ENCODE data around the gene CBLN3.
A peak's percentile ranks its signal among the peaks of the same experiment; 100 is the strongest.

The CBLN3 gene

DNA sequence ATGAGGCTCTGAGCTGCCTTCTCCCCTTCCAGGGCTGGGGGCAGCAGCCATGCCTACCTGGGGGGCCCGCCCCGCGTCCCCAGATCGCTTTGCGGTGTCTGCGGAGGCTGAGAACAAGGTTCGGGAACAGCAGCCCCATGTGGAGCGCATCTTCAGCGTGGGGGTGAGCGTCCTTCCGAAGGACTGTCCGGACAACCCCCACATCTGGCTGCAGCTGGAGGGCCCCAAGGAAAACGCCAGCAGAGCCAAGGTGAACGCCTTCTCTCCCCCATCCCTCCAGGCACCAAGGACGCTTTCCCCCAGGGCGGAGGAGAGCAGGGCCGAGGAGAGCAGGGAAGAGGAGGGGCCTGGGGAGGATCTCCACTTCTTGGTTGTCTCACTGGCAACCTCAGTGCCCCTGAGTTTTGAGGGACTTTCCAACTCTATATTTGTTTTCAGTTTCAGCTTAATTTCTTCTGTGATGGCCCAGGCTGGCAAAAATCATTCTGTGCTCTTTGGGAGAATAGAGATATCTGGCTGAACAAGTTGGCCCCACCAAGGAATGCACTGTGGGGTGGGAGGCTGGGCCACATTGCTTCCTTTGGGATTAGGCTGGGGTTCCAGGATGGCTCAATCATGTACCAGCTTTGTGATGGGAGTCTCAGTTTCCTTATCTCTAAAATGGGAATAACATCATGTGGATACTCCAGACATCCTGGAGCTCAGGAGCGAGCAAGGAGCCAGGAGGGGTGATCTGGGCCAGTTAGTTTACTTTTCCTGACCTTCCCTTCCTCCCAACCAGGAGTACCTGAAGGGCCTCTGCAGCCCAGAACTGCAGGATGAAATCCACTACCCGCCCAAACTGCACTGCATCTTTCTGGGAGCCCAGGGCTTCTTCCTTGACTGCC, 1.5 kb upstream of the CBLN3 start:
- Histone ChIP-seq H3K9me3 (ENCODE audit: control insufficient read depth, insufficient read depth, low read depth, low read length) (no peaks in the 10 kb centered on the region), H3K4me1 (ENCODE audit: control insufficient read depth, insufficient read depth, low read length) (peaks cover 9% of the 10 kb centered on the region), H3K4me3 (ENCODE audit: low read depth, low read length) (peak overlapping the region; percentile 65), H3K27ac (ENCODE audit: extremely low read depth, low read depth, low read length) (peak overlapping the region; percentile 94), H3K36me3 (ENCODE audit: control insufficient read depth in 2 of 2, insufficient read depth in 1 of 2, low read length in 2 of 2) (peaks cover 0 to 45% of the 10 kb centered on the region in 2 experiments; a peak in 2 of 3 replicates)
- ChIA-PET POLR2A (interaction anchor here (0.9 to 3.0 kb wide), 22 partner anchors 11 to 189 kb away, joined by 3 to 45 read pairs (median 4); partner anchors contain the start of genes ADCY4, CIDEB, DHRS1 and NOP9), CTCF (interaction anchor here (0.5 to 13.9 kb wide), 51 partner anchors 8 to 338 kb away, joined by 3 to 468 read pairs (median 5); partner anchors contain the start of genes ADCY4, CIDEB, LTB4R2 and NYNRIN)
- TF ChIP-seq ZNF529 (tag by site-specific recombination; IDR thresholded peaks at IDR 0.05; ENCODE audit: insufficient replicate concordance) (no peak), SCRT2 (tag by site-specific recombination; IDR thresholded peaks at IDR 0.05) (peak; percentile 52), ZNF621 (tag by site-specific recombination; IDR thresholded peaks at IDR 0.05) (no peak), ZNF266 (tag by site-specific recombination; IDR thresholded peaks at IDR 0.05; ENCODE audit: low read depth) (no peak), ZNF324 (tag by site-specific recombination; IDR thresholded peaks at IDR 0.05) (no peak), ZSCAN30 (tag by site-specific recombination; IDR thresholded peaks at IDR 0.05) (no peak), ZNF169 (tag by site-specific recombination; IDR thresholded peaks at IDR 0.05) (no peak), ZBTB20 (tag by site-specific recombination; IDR thresholded peaks at IDR 0.05) (peak; percentile 63; the same call in 1 of the 2 replicates)
- TF ChIP-seq, protein P1, sequence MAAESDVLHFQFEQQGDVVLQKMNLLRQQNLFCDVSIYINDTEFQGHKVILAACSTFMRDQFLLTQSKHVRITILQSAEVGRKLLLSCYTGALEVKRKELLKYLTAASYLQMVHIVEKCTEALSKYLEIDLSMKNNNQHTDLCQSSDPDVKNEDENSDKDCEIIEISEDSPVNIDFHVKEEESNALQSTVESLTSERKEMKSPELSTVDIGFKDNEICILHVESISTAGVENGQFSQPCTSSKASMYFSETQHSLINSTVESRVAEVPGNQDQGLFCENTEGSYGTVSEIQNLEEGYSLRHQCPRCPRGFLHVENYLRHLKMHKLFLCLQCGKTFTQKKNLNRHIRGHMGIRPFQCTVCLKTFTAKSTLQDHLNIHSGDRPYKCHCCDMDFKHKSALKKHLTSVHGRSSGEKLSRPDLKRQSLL (tag by site-specific recombination; IDR thresholded peaks at IDR 0.05), result peak; percentile 75
- TF ChIP-seq, protein P2, sequence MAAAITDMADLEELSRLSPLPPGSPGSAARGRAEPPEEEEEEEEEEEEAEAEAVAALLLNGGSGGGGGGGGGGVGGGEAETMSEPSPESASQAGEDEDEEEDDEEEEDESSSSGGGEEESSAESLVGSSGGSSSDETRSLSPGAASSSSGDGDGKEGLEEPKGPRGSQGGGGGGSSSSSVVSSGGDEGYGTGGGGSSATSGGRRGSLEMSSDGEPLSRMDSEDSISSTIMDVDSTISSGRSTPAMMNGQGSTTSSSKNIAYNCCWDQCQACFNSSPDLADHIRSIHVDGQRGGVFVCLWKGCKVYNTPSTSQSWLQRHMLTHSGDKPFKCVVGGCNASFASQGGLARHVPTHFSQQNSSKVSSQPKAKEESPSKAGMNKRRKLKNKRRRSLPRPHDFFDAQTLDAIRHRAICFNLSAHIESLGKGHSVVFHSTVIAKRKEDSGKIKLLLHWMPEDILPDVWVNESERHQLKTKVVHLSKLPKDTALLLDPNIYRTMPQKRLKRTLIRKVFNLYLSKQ (tag by site-specific recombination; IDR thresholded peaks at IDR 0.05; ENCODE audit: borderline replicate concordance), result no peak
- TF ChIP-seq, protein P3, sequence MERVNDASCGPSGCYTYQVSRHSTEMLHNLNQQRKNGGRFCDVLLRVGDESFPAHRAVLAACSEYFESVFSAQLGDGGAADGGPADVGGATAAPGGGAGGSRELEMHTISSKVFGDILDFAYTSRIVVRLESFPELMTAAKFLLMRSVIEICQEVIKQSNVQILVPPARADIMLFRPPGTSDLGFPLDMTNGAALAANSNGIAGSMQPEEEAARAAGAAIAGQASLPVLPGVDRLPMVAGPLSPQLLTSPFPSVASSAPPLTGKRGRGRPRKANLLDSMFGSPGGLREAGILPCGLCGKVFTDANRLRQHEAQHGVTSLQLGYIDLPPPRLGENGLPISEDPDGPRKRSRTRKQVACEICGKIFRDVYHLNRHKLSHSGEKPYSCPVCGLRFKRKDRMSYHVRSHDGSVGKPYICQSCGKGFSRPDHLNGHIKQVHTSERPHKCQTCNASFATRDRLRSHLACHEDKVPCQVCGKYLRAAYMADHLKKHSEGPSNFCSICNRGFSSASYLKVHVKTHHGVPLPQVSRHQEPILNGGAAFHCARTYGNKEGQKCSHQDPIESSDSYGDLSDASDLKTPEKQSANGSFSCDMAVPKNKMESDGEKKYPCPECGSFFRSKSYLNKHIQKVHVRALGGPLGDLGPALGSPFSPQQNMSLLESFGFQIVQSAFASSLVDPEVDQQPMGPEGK (tag by site-specific recombination; IDR thresholded peaks at IDR 0.05), result 0 out of 2 replicates have a peak, but pooled peaks have one; percentile 29
- TF ChIP-seq, protein P4, sequence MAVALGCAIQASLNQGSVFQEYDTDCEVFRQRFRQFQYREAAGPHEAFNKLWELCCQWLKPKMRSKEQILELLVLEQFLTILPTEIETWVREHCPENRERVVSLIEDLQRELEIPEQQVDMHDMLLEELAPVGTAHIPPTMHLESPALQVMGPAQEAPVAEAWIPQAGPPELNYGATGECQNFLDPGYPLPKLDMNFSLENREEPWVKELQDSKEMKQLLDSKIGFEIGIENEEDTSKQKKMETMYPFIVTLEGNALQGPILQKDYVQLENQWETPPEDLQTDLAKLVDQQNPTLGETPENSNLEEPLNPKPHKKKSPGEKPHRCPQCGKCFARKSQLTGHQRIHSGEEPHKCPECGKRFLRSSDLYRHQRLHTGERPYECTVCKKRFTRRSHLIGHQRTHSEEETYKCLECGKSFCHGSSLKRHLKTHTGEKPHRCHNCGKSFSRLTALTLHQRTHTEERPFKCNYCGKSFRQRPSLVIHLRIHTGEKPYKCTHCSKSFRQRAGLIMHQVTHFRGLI (tag by site-specific recombination; IDR thresholded peaks at IDR 0.05), result no peak

DNA sequence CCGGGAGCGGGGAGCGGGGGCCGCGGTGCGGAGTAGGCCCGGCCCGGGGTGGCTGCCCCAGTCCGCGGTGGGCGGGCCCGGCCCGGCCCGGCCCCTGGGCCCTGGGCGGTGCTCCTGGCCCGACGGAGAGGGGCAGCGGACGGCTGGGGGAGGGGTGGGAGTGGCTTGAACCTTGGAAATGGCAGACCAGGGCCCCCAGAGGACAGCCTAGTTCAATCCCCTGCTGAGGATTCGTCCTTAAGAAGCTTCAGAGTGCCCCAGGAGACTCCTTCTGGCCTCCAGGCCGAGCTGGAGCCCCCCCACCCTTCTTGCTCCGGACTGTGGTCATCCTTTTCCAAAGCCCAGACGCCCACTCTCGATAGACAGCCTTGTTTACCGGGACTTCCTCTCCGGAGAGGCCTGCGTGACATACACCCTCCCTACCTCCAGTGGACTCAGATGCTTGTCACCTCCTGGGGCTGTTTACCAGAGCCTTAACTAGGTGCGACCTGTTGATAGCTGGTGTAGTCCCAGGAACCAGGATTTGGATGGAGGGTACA, 744 bp upstream of the CBLN3 start:
- H3K9me3 ChIP-seq (ENCODE audit: control insufficient read depth, insufficient read depth, low read depth, low read length), result no peaks in the 10 kb centered on the region
- ChIA-PET POLR2A (interaction anchor here (0.8 to 3.0 kb wide), 18 partner anchors 11 to 188 kb away, joined by 3 to 45 read pairs (median 4); partner anchors contain the start of genes ADCY4, NYNRIN, SDR39U1 and TINF2), CTCF (interaction anchor here (0.5 to 13.9 kb wide), 21 partner anchors 8 to 248 kb away, joined by 3 to 468 read pairs (median 13); partner anchors contain the start of genes ADCY4, CIDEB, LTB4R2 and MDP1)
- peaks cover 9% of the 10 kb centered on the region for H3K4me1 ChIP-seq (ENCODE audit: control insufficient read depth, insufficient read depth, low read length)
- H3K4me3 ChIP-seq (ENCODE audit: low read depth, low read length), result peak overlapping the region; percentile 65
- H3K36me3 ChIP-seq (ENCODE audit: control insufficient read depth in 2 of 2, insufficient read depth in 1 of 2, low read length in 2 of 2), result peaks cover 0 to 37% of the 10 kb centered on the region in 2 experiments; a peak in 2 of 3 replicates
- peak overlapping the region; percentile 94 for H3K27ac ChIP-seq (ENCODE audit: extremely low read depth, low read depth, low read length)
- TF ChIP-seq, protein P5, sequence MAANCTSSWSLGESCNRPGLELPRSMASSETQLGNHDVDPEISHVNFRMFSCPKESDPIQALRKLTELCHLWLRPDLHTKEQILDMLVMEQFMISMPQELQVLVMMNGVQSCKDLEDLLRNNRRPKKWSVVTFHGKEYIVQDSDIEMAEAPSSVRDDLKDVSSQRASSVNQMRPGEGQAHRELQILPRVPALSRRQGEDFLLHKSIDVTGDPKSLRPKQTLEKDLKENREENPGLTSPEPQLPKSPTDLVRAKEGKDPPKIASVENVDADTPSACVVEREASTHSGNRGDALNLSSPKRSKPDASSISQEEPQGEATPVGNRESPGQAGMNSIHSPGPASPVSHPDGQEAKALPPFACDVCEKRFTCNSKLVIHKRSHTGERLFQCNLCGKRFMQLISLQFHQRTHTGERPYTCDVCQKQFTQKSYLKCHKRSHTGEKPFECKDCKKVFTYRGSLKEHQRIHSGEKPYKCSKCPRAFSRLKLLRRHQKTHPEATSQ (tag by site-specific recombination; IDR thresholded peaks at IDR 0.05), result no peak
- 0 out of 2 replicates have a peak, but pooled peaks have one; percentile 2 for TF ChIP-seq ZSCAN30 (tag by site-specific recombination; IDR thresholded peaks at IDR 0.05)
- no peak for TF ChIP-seq ZNF777 (tag by site-specific recombination; IDR thresholded peaks at IDR 0.05; ENCODE audit: borderline replicate concordance)
- TF ChIP-seq ZNF423 (tag by site-specific recombination; IDR thresholded peaks at IDR 0.05), result peak; percentile 10; the same call in 1 of the 2 replicates
- peak; percentile 52 for TF ChIP-seq ZNF335 (tag by site-specific recombination; conservative IDR thresholded peaks at IDR 0.05)
- TF ChIP-seq, protein P6, sequence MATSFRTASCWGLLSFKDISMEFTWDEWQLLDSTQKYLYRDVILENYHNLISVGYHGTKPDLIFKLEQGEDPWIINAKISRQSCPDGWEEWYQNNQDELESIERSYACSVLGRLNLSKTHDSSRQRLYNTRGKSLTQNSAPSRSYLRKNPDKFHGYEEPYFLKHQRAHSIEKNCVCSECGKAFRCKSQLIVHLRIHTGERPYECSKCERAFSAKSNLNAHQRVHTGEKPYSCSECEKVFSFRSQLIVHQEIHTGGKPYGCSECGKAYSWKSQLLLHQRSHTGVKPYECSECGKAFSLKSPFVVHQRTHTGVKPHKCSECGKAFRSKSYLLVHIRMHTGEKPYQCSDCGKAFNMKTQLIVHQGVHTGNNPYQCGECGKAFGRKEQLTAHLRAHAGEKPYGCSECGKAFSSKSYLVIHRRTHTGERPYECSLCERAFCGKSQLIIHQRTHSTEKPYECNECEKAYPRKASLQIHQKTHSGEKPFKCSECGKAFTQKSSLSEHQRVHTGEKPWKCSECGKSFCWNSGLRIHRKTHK (tag by site-specific recombination; IDR thresholded peaks at IDR 0.05), result no peak
- no peak for TF ChIP-seq ZNF184 (tag by site-specific recombination; IDR thresholded peaks at IDR 0.05)
- TF ChIP-seq SP3 (tag by site-specific recombination; IDR thresholded peaks at IDR 0.05), result peak; percentile 46
- TF ChIP-seq ZFHX2 (tag by site-specific recombination; conservative IDR thresholded peaks at IDR 0.05), result 0 out of 2 replicates have a peak, but pooled peaks have one; percentile 5
- no peak for TF ChIP-seq ZNF76 (tag by site-specific recombination; IDR thresholded peaks at IDR 0.05; ENCODE audit: borderline replicate concordance, low read depth)
